Mucosa of descending colon (tissue), 3 donors: ENCODE data around the gene GAREM2. TPM values are rescaled to one million over a fixed set of nuclear protein-coding genes. Genes with fewer than 3 reads are reported as not detected.

Experiments used
- ATAC-seq: fragments of 200-7000 bp; cut with Tn5 transposase; one replicate; pipeline ENCODE4 v1.9.1; 2020; ENCODE audit warnings: mild to moderate bottlenecking, moderate library complexity
- DNase-seq, 3 donors: peaks; one replicate each; pipeline ENCODE4 v3.0.0-alpha.2; 2020
- H3K36me3 ChIP-seq: fragments of 200-600 bp; one replicate; pipeline ENCODE4 v1.8.0; 2021; ENCODE audit warnings: low read depth, mild to moderate bottlenecking
- H3K4me1 ChIP-seq: fragments of 200-600 bp; one replicate; pipeline ENCODE4 v1.8.0; 2021; ENCODE audit warnings: low read depth, mild to moderate bottlenecking
- H3K4me3 ChIP-seq: fragments of 200-600 bp; one replicate; pipeline ENCODE4 v1.8.0; 2021; ENCODE audit warnings: mild to moderate bottlenecking
- H3K9me3 ChIP-seq: fragments of 200-600 bp; one replicate; pipeline ENCODE4 v1.8.0; 2021; ENCODE audit warnings: mild to moderate bottlenecking
- CTCF ChIP-seq: fragments of 200-600 bp; IDR thresholded peaks from one replicate; pipeline ENCODE4 v1.8.0; 2022; ENCODE audit warnings: antibody characterized with exemption, mild to moderate bottlenecking
- intact Hi-C, 2 donors: fragments of 100-400 bp; cut with DNase I in 1 of 2; cut with micrococcal nuclease in 1 of 2; formaldehyde crosslinking; loops; one replicate each; pipeline versions ENCODE4 v1.11.0 to v1.11.1; 2022; cut with DNase I, micrococcal nuclease
- total RNA-seq, 3 donors: library from RNA; stranded (reverse); fragmentation: NEBNext Ultra II Directional in 2 of 3; extraction: Animal tissue kit (Norgen Biotek cat#: 25700) in 2 of 3; gene quantifications; one replicate each; pipeline versions ENCODE4 v1.2.1 to v1.2.4, GENCODE V29; 2021 to 2023
- donor health status: DM: no; HTN: no; CAD: no; lungs with moderate emphysema.
- donor health status: DM: no; HTN: no; CAD: no.
- donor health status: DM: no; HTN: yes; CAD: no.

Gene GAREM2
- total RNA-seq, 3 donors from 2014 or later, result 4.0 to 8.8 (median 6.7) TPM

- no peak for TF ChIP-seq CTCF
- no peak for DNase-seq
- intact Hi-C loops, result no loop called here
Measured at GRCh38 chr2:26176279-26176615, 3.4 kb downstream of the GAREM2 start.

GRCh38 chr2:26177122-26177521 lies 4.2 kb downstream of the GAREM2 start:
- intact Hi-C loops, result no loop called here
- no peak for DNase-seq
- H3K36me3 ChIP-seq, result no peaks in the 10 kb centered on the region
- no peak for TF ChIP-seq CTCF
- no peak for ATAC-seq
- no peaks in the 10 kb centered on the region for H3K9me3 ChIP-seq
- H3K4me3 ChIP-seq, result no peak overlapping the region
- peaks cover 17% of the 10 kb centered on the region for H3K4me1 ChIP-seq

More at GRCh38 chr2:26176279-26176615, 3.4 kb downstream of the GAREM2 start:
- Histone ChIP-seq H3K36me3 (no peaks in the 10 kb centered on the region), H3K4me1 (peaks cover 17% of the 10 kb centered on the region), H3K9me3 (no peaks in the 10 kb centered on the region), H3K4me3 (no peak overlapping the region)
- no peak for ATAC-seq

- Histone ChIP-seq H3K4me1 (peaks cover 13% of the 10 kb centered on the region), H3K9me3 (no peaks in the 10 kb centered on the region), H3K4me3 (no peak overlapping the region), H3K36me3 (no peaks in the 10 kb centered on the region)
- no peak for TF ChIP-seq CTCF
- no peak for ATAC-seq
- DNase-seq, result no peak
- intact Hi-C loops, result no loop called here
Measured at GRCh38 chr2:26178246-26178645, 5.4 kb downstream of the GAREM2 start.

GRCh38 chr2:26178746-26179436 lies 6.0 kb downstream of the GAREM2 start:
- ATAC-seq (peak; percentile 76), DNase-seq (peak in 2 of 3 donors; percentile 59 to 68)
- Histone ChIP-seq H3K9me3 (no peaks in the 10 kb centered on the region), H3K4me1 (peaks cover 7% of the 10 kb centered on the region), H3K36me3 (no peaks in the 10 kb centered on the region), H3K4me3 (no peak overlapping the region)
- no peak for TF ChIP-seq CTCF
- intact Hi-C loops, result no loop called here

- DNase-seq, result no peak
- Histone ChIP-seq H3K4me3 (no peak overlapping the region), H3K4me1 (peaks cover 5% of the 10 kb centered on the region), H3K36me3 (no peaks in the 10 kb centered on the region), H3K9me3 (no peaks in the 10 kb centered on the region)
- ATAC-seq, result peak; percentile 12
- no peak for TF ChIP-seq CTCF
- intact Hi-C loops, result no loop called here
Measured at GRCh38 chr2:26179446-26179913, 6.6 kb downstream of the GAREM2 start.
